Gastrocnemius medialis (tissue), 4 donors: ENCODE data around the gene HNRNPA3. TPM values are rescaled to one million over a fixed set of nuclear protein-coding genes. Genes with fewer than 3 reads are reported as not detected.

Source experiments
- ATAC-seq, 2 donors: fragments of 150-250 bp; one replicate each; pipeline ENCODE4 v1.9.1; 2016
- DNase-seq, 2 donors: peaks; one replicate each; pipeline ENCODE4 v3.0.0-alpha.2; 2019
- H3K27ac ChIP-seq, 4 donors: fragments of 200-600 bp; sonication (generic); 1 replicate in 1 of 4; 2 replicates in 3 of 4; pipeline ENCODE4 v1.5.1; 2016 to 2018; ENCODE audit warnings: mild to moderate bottlenecking in 2 of 4, moderate library complexity in 1 of 4
- H3K27me3 ChIP-seq, 3 donors: fragments of 200-600 bp; sonication (generic) in 2 of 3; 1 replicate in 1 of 3; 2 replicates in 2 of 3; pipeline versions ENCODE4 v1.5.1 to v1.6.0; 2016 to 2019; ENCODE audit warnings: mild to moderate bottlenecking in 1 of 3, moderate library complexity in 1 of 3
- H3K36me3 ChIP-seq, 2 donors: fragments of 200-600 bp; sonication (generic) in 1 of 2; one replicate each; pipeline ENCODE4 v1.5.1; 2017 to 2018
- H3K4me1 ChIP-seq, 2 donors: fragments of 200-600 bp; sonication (generic) in 1 of 2; one replicate each; pipeline ENCODE4 v1.5.1; 2016 to 2017; ENCODE audit warnings: mild to moderate bottlenecking in 2 of 2
- H3K4me3 ChIP-seq, 4 donors: fragments of 200-600 bp; sonication (generic) in 3 of 4; 1 replicate in 1 of 4; 2 replicates in 3 of 4; pipeline ENCODE4 v1.5.1; 2016 to 2019; ENCODE audit warnings: mild to moderate bottlenecking in 2 of 4
- H3K9me3 ChIP-seq, 3 donors: fragments of 200-600 bp; sonication (generic) in 2 of 3; 1 replicate in 1 of 3; 2 replicates in 2 of 3; pipeline ENCODE4 v1.5.1; 2016 to 2019
- POLR2A ChIP-seq, 2 donors: fragments of 450-650 bp; IDR thresholded peaks; one replicate each; pipeline ENCODE4 v1.6.1; 2017; ENCODE audit warnings: antibody characterized with exemption in 2 of 2, mild to moderate bottlenecking in 2 of 2, moderate library complexity in 2 of 2
- in situ Hi-C, 4 donors: fragments of 200-750 bp; cut with MboI; loops; one replicate each; pipeline versions ENCODE4 v1.15.0 to v1.8.0; 2017; ENCODE audit warnings: low sequenced_read_pairs in 4 of 4
- intact Hi-C: fragments of 100-400 bp; cut with DNase I; formaldehyde crosslinking; loops from one replicate; pipeline ENCODE4 v1.15.1; 2023; ENCODE audit warnings: low total_unique reads
- total RNA-seq, 4 donors: library from RNA; depleted of rRNA; stranded (reverse); fragments of >200 nt; gene quantifications; one replicate each; pipeline versions ENCODE4 v1.1.0 to v1.2.3, GENCODE V29; 2016
- TF ChIP-seq, protein P1 (sequence below), 5 experiments: fragments of 450-650 bp in 3 of 5; fragments of 200-600 bp in 2 of 5; sonication (generic) in 2 of 5; IDR thresholded peaks in 4 of 5; conservative IDR thresholded peaks in 1 of 5; 1 replicate in 4 of 5; 2 replicates in 1 of 5; pipeline ENCODE4 v1.5.1; 2016 to 2019; ENCODE audit warnings: antibody characterized with exemption in 5 of 5, mild to moderate bottlenecking in 3 of 5, moderate library complexity in 3 of 5

The HNRNPA3 gene
- total RNA-seq, 4 donors from 2014 or later: 16.1 to 32.2 (median 22.4) TPM

DNA sequence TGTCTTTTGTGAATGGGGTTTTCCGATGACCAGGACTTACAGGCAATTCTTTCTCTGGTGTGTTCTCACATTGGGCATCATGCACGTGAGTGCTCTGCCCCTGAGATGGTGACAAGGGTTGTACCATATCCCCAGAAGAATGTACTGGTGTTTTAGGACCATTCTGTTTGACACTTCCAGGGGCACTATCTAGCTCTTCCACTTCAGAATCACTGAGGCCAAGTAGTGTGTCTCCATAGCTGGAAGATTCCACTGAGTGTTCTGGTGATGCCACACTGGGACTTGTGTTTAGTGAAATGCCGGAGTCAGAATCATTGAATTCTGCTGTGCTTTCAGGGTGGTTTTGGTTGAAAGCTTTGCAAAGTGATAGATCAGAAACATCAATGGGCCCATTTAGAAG lies 18.7 kb downstream of the HNRNPA3 start:
- Histone ChIP-seq H3K36me3 (peaks cover 0 to 47% of the 10 kb centered on the region in 2 donors), H3K4me3 (no peak overlapping the region), H3K4me1 (peaks cover 40 to 48% of the 10 kb centered on the region in 2 donors), H3K27me3 (no peaks in the 10 kb centered on the region), H3K27ac (peak overlapping the region in 3 of 4 donors; percentile 78 to 83 (median 80)), H3K9me3 (no peaks in the 10 kb centered on the region)
- in situ Hi-C loops (no loop called here), intact Hi-C loops (no loop called here)
- DNase-seq (no peak), ATAC-seq (no peak)
- TF ChIP-seq, protein P1, sequence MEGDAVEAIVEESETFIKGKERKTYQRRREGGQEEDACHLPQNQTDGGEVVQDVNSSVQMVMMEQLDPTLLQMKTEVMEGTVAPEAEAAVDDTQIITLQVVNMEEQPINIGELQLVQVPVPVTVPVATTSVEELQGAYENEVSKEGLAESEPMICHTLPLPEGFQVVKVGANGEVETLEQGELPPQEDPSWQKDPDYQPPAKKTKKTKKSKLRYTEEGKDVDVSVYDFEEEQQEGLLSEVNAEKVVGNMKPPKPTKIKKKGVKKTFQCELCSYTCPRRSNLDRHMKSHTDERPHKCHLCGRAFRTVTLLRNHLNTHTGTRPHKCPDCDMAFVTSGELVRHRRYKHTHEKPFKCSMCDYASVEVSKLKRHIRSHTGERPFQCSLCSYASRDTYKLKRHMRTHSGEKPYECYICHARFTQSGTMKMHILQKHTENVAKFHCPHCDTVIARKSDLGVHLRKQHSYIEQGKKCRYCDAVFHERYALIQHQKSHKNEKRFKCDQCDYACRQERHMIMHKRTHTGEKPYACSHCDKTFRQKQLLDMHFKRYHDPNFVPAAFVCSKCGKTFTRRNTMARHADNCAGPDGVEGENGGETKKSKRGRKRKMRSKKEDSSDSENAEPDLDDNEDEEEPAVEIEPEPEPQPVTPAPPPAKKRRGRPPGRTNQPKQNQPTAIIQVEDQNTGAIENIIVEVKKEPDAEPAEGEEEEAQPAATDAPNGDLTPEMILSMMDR (IDR thresholded peaks at IDR 0.05 in 4 of 5, conservative IDR thresholded peaks at IDR 0.05 in 1 of 5): no peak
- no peak for TF ChIP-seq POLR2A (IDR thresholded peaks at IDR 0.05)

DNA sequence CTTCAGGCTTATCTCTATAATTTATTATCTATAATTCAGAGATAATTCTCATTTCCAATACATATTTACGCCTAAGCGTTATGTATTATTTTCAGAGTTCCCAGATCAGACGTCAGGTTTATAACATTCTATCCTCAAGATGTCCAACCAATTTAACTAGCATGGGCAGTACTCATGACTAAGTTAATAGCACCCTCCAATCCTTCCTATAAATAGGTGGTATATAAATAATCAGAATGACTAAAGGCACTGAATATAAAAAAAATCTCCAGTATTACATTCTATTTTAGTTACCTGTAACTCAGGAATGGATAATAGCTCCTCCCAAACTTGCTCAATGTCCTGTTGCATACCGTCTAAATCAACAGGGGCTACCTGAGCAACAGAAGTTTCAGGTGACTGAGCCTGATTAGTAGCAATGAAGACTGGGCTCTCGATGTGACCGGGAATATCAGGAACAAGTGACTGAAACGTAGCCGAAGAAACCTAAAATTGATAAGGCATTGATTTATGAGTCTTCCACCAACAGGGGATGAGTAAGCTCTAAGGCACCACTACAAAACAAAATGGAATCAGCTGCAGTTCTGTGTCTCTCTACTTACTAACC lies 19.6 kb downstream of the HNRNPA3 start:
- H3K27ac ChIP-seq: peak overlapping the region; percentile 63 to 83 (median 79)
- no peaks in the 10 kb centered on the region for H3K27me3 ChIP-seq
- H3K4me1 ChIP-seq: peaks cover 49 to 55% of the 10 kb centered on the region in 2 donors
- intact Hi-C loops (no loop called here), in situ Hi-C loops (no loop called here)
- ATAC-seq (no peak), DNase-seq (no peak)
- TF ChIP-seq, protein P1 (IDR thresholded peaks at IDR 0.05 in 4 of 5, conservative IDR thresholded peaks at IDR 0.05 in 1 of 5): no peak
- no peak for TF ChIP-seq POLR2A (IDR thresholded peaks at IDR 0.05)
- H3K4me3 ChIP-seq: no peak overlapping the region
- H3K36me3 ChIP-seq: peaks cover 0 to 45% of the 10 kb centered on the region in 2 donors
- no peaks in the 10 kb centered on the region for H3K9me3 ChIP-seq

DNA sequence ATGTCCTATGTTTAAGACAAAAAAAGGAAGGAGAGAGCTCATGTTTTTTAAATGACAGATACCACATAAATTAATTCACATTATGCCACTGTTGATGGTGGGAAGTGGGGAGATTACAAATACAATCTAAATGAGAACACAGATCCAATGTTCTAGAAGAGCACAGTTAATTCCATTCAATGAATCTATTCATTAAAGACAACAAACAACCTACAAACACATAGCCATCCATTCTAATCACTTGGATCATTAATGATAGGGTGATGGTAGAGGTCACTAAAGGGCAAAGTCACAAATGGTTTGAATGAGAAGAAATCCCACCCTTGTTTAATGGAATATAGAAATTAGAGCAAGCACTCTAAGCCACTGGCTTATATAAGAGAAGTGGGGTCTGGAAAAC lies 21.7 kb downstream of the HNRNPA3 start:
- ATAC-seq (no peak), DNase-seq (no peak)
- H3K4me3 ChIP-seq: no peak overlapping the region
- in situ Hi-C loops: no loop called here
- intact Hi-C loops: no loop called here
- no peaks in the 10 kb centered on the region for H3K27me3 ChIP-seq
- no peak for TF ChIP-seq POLR2A (IDR thresholded peaks at IDR 0.05)
- H3K36me3 ChIP-seq: peaks cover 0 to 41% of the 10 kb centered on the region in 2 donors
- H3K4me1 ChIP-seq: peaks cover 70 to 74% of the 10 kb centered on the region in 2 donors
- H3K9me3 ChIP-seq: no peaks in the 10 kb centered on the region
- peak overlapping the region; percentile 78 to 83 (median 80) for H3K27ac ChIP-seq

DNA sequence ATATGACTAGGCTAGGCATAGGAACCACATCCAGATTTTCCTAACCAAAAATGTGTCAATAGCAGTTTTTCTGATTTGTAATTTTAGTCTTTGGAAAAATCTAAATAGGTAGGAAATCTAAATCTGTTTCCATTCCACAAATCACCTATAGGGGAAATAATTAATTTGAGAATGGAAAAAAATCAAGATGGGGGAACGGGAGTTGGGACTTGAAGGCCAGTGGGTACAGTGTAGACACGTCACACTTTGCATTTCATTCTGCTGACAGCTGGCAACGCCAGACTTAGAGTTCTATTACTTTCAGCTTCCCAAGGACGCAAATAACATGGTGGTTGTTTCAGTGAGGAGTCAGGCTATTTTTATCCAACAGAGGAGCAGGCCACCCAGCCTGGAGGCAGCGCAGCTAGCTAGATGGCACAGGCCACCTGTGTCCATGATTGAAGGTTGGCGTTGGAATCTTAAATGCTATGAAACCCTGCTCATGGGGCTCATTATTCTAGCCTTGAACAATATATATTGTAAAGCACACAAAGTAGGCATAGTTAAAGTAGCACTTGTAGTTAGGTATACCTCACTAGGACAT lies 23.4 kb downstream of the HNRNPA3 start:
- peaks cover 81 to 88% of the 10 kb centered on the region in 2 donors for H3K4me1 ChIP-seq
- TF ChIP-seq, protein P1 (IDR thresholded peaks at IDR 0.05 in 4 of 5, conservative IDR thresholded peaks at IDR 0.05 in 1 of 5): peak in 2 of 5 experiments; percentile 14 to 22
- TF ChIP-seq POLR2A (IDR thresholded peaks at IDR 0.05): no peak
- H3K36me3 ChIP-seq: peaks cover 0 to 24% of the 10 kb centered on the region in 2 donors
- H3K27me3 ChIP-seq: no peaks in the 10 kb centered on the region
- intact Hi-C loops: no loop called here
- DNase-seq (peak; percentile 49 to 83), ATAC-seq (peak; percentile 89 to 91)
- no peak overlapping the region for H3K4me3 ChIP-seq
- H3K9me3 ChIP-seq: no peaks in the 10 kb centered on the region
- in situ Hi-C loops: no loop called here
- H3K27ac ChIP-seq: peak overlapping the region; percentile 78 to 83 (median 80)

GRCh38 chr2:177237932-177238331 lies 25.3 kb downstream of the HNRNPA3 start:
- intact Hi-C loops: no loop called here
- no peak for TF ChIP-seq POLR2A (IDR thresholded peaks at IDR 0.05)
- TF ChIP-seq, protein P1 (IDR thresholded peaks at IDR 0.05 in 4 of 5, conservative IDR thresholded peaks at IDR 0.05 in 1 of 5): no peak
- Histone ChIP-seq H3K27ac (peak overlapping the region; percentile 78 to 83 (median 82)), H3K36me3 (peaks cover 0 to 4% of the 10 kb centered on the region in 2 donors), H3K4me3 (no peak overlapping the region), H3K9me3 (no peaks in the 10 kb centered on the region), H3K4me1 (peaks cover 90 to 96% of the 10 kb centered on the region in 2 donors), H3K27me3 (no peaks in the 10 kb centered on the region)
- in situ Hi-C loops: no loop called here
- DNase-seq (no peak), ATAC-seq (no peak)
